Endothelial cell (in vitro differentiated cells): ENCODE measurements around the gene PLEKHA7. TPM values are rescaled to one million over a fixed set of nuclear protein-coding genes. Genes with fewer than 3 reads are reported as not detected.

Experiments used
- DNase-seq: peaks from one replicate; pipeline ENCODE4 v3.0.0; 2021; ENCODE audit warnings: low spot score
- H3K27ac Mint-ChIP-seq: one replicate; pipeline ENCODE4 v1.8.0; 2021; ENCODE audit warnings: mixed read lengths, inconsistent platforms; ENCODE audit not compliant: unreplicated experiment
- H3K27me3 Mint-ChIP-seq: one replicate; pipeline ENCODE4 v1.8.0; 2021; ENCODE audit warnings: mild to moderate bottlenecking, moderate library complexity, mixed read lengths, inconsistent platforms; ENCODE audit not compliant: unreplicated experiment
- H3K36me3 Mint-ChIP-seq: one replicate; pipeline ENCODE4 v1.8.0; 2021; ENCODE audit warnings: mild to moderate bottlenecking, low read depth, mixed read lengths, inconsistent platforms; ENCODE audit not compliant: unreplicated experiment
- H3K4me1 Mint-ChIP-seq: one replicate; pipeline ENCODE4 v1.8.0; 2021; ENCODE audit warnings: mild to moderate bottlenecking, mixed read lengths, inconsistent platforms; ENCODE audit not compliant: unreplicated experiment
- H3K4me3 Mint-ChIP-seq: one replicate; pipeline ENCODE4 v1.8.0; 2021; ENCODE audit warnings: mild to moderate bottlenecking, mixed read lengths, inconsistent platforms; ENCODE audit not compliant: unreplicated experiment
- H3K9me3 Mint-ChIP-seq: one replicate; pipeline ENCODE4 v1.8.0; 2021; ENCODE audit warnings: mixed read lengths, inconsistent platforms; ENCODE audit not compliant: unreplicated experiment
- total RNA-seq: library from RNA; stranded (reverse); fragmentation: NEBNext Ultra II Directional; extraction: Animal tissue kit (Norgen Biotek cat#: 25700); gene quantifications from one replicate; pipeline ENCODE4 v1.2.1, GENCODE V29; 2021; ENCODE audit not compliant: unreplicated experiment
- TF ChIP-seq, protein P1 (sequence below): fragments of 200-600 bp; sonication (generic); IDR thresholded peaks from one replicate; pipeline ENCODE4 v1.5.0; 2021; ENCODE audit warnings: antibody characterized with exemption; ENCODE audit not compliant: unreplicated experiment

The PLEKHA7 gene
- total RNA-seq, 1 donor from 2014 or later, result 8.2 TPM

- Mint-ChIP-seq H3K9me3 (no peaks in the 10 kb centered on the region), H3K27ac (no peak overlapping the region), H3K27me3 (peaks cover under 1% of the 10 kb centered on the region), H3K4me3 (no peak overlapping the region), H3K36me3 (no peaks in the 10 kb centered on the region), H3K4me1 (peaks cover 5% of the 10 kb centered on the region)
- TF ChIP-seq, protein P1, sequence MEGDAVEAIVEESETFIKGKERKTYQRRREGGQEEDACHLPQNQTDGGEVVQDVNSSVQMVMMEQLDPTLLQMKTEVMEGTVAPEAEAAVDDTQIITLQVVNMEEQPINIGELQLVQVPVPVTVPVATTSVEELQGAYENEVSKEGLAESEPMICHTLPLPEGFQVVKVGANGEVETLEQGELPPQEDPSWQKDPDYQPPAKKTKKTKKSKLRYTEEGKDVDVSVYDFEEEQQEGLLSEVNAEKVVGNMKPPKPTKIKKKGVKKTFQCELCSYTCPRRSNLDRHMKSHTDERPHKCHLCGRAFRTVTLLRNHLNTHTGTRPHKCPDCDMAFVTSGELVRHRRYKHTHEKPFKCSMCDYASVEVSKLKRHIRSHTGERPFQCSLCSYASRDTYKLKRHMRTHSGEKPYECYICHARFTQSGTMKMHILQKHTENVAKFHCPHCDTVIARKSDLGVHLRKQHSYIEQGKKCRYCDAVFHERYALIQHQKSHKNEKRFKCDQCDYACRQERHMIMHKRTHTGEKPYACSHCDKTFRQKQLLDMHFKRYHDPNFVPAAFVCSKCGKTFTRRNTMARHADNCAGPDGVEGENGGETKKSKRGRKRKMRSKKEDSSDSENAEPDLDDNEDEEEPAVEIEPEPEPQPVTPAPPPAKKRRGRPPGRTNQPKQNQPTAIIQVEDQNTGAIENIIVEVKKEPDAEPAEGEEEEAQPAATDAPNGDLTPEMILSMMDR, result no peak
- no peak for DNase-seq
Observed at GRCh38 chr11:16799890-16800289, 214.3 kb downstream of the PLEKHA7 start.

DNA sequence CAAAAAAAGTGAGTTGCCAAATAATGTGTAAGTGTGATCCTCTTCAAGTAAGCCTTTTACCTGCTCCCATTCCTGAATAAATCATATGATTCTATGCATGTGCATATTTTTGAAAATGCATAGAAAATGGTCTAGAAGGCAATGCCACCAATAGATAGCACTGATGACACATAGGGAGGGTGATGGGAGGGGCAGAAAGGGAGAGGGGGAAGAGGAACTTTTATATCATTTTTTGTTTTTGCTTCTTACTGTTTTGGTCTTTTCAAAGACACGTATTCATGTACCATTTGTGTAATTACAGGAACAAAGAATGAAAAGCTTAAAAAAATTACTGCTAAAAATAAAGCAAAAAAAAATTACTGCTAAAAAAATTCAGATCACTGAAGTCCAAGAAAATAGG lies 215.0 kb downstream of the PLEKHA7 start:
- peaks cover 3% of the 10 kb centered on the region for H3K27me3 Mint-ChIP-seq
- no peaks in the 10 kb centered on the region for H3K36me3 Mint-ChIP-seq
- no peak overlapping the region for H3K27ac Mint-ChIP-seq
- no peak for DNase-seq
- H3K4me1 Mint-ChIP-seq, result peaks cover 7% of the 10 kb centered on the region
- TF ChIP-seq, protein P1, result no peak
- no peak overlapping the region for H3K4me3 Mint-ChIP-seq
- no peaks in the 10 kb centered on the region for H3K9me3 Mint-ChIP-seq

DNA sequence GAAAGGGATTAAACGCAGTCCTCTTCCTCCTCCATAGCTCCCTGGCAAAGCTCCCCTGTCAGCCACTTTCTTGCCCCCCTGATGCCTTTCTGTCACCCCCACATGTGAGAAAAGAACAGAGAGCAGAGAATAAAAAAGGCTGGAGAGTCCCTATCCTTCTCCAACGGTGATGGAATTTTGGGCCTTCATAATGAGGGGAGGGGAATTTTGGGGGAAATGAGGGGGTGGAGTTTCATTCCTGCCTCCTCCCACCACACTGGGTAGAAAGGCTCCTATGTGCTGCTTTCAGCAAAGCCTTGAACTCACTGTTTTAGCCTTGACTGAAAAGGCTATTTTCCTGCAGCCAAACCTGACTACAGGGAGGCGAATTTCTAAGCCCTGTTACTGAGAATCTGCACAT lies 216.4 kb downstream of the PLEKHA7 start:
- no peak for DNase-seq
- Mint-ChIP-seq H3K9me3 (no peaks in the 10 kb centered on the region), H3K36me3 (no peaks in the 10 kb centered on the region), H3K27me3 (peaks cover 3% of the 10 kb centered on the region), H3K4me1 (peaks cover 7% of the 10 kb centered on the region), H3K27ac (no peak overlapping the region), H3K4me3 (no peak overlapping the region)
- TF ChIP-seq, protein P1, result no peak

GRCh38 chr11:16796311-16796710 lies 217.9 kb downstream of the PLEKHA7 start:
- Mint-ChIP-seq H3K27ac (no peak overlapping the region), H3K4me1 (peaks cover 15% of the 10 kb centered on the region), H3K9me3 (no peaks in the 10 kb centered on the region), H3K4me3 (no peak overlapping the region), H3K27me3 (peaks cover 3% of the 10 kb centered on the region), H3K36me3 (no peaks in the 10 kb centered on the region)
- DNase-seq, result no peak
- TF ChIP-seq, protein P1, result no peak

DNA sequence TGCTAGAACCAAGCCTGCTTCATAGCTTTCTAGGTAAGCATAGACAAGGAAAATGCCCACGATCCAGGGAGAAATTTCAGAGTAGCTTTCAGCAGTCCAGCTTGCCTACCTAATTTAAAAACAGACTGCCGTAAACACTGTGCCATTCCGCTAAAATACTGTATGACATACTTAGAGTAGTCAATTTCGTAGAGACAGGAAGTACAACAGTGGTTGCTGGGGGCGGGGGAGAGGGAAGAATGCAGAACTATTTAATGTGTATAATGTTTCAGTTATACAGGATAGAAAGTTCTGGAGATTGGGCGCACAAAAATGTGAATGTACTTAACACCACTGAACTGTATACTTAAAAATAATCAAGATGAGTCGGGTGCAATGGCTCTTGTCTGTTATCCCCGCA lies 219.1 kb downstream of the PLEKHA7 start:
- DNase-seq, result no peak
- TF ChIP-seq, protein P1, result no peak
- H3K4me3 Mint-ChIP-seq, result no peak overlapping the region
- no peak overlapping the region for H3K27ac Mint-ChIP-seq
- H3K27me3 Mint-ChIP-seq, result peaks cover 5% of the 10 kb centered on the region
- no peaks in the 10 kb centered on the region for H3K9me3 Mint-ChIP-seq
- peaks cover 24% of the 10 kb centered on the region for H3K4me1 Mint-ChIP-seq
- H3K36me3 Mint-ChIP-seq, result peaks cover 4% of the 10 kb centered on the region
